ENCODE measurements around the gene MS4A10. TPM values are rescaled to one million over a fixed set of nuclear protein-coding genes. Genes with fewer than 3 reads are reported as not detected.

The MS4A10 gene
- total and polyA plus RNA-seq, 5 donors from 2014 or later, result not detected

DNA sequence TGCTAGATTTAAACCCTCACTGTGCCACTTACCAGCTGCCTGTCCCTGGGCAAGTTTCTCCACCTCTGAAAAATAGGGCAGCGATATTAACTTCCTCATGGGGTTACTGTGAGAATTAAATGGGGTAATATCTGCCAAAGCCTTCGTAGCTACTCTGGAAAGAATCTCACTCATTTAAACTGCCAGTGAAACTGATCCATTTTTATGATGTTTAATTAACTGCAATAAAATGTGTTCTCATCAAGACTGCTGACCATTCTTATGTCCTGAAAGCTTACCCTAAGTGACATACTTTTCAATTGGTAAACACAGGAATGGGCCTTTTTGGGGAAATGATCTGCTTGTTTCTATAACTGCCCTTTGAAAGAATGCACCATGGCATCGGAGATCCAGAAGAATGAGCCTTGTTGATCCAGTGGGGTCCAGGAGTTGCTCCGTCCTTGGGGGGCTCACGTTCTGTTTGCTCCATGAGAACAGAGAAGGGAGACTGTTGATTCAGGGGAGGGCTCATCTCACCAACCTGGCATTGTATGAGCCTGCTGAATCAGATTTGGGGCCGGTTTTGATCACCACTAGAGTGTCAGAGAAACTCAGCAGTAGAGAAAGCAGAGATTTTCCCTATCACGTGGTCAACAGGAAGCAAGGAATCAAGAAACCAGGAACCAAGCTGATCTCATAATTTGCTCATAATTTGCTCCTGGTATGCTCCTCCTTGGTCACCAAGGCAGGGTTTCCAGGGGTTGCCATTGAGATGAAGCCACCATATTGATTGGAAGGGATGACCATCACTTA is 49.8 kb downstream of the MS4A10 start:
- H3K4me1 Mint-ChIP-seq, result peaks cover 0 to 6% (median 2%) of the 10 kb centered on the region in 4 donors
- no peaks in the 10 kb centered on the region for H3K9me3 ChIP-seq (ENCODE audit: control insufficient read depth in 2 of 2, low read length in 2 of 2)
- H3K27ac ChIP-seq (ENCODE audit: insufficient read depth, low read length, poor library complexity, severe bottlenecking), result no peak overlapping the region
- H3K9me3 Mint-ChIP-seq, result no peaks in the 10 kb centered on the region
- DNase-seq (no peak), ATAC-seq (ENCODE audit: low read depth in 2 of 2) (no peak)
- peaks cover 9% of the 10 kb centered on the region for H3K27me3 Mint-ChIP-seq
- no peaks in the 10 kb centered on the region for H3K27me3 ChIP-seq (ENCODE audit: control insufficient read depth, insufficient read depth, low read length)
- H3K36me3 ChIP-seq (ENCODE audit: control insufficient read depth, insufficient read depth, low read length), result no peaks in the 10 kb centered on the region
- no peak overlapping the region for H3K27ac Mint-ChIP-seq
- H3K36me3 Mint-ChIP-seq, result no peaks in the 10 kb centered on the region
- no peaks in the 10 kb centered on the region for H3K4me1 ChIP-seq (ENCODE audit: control insufficient read depth, insufficient read depth, low read length, poor library complexity, severe bottlenecking)
- H3K4me3 ChIP-seq (ENCODE audit: low read depth, low read length), result no peak overlapping the region
- no peak overlapping the region for H3K4me3 Mint-ChIP-seq

DNA sequence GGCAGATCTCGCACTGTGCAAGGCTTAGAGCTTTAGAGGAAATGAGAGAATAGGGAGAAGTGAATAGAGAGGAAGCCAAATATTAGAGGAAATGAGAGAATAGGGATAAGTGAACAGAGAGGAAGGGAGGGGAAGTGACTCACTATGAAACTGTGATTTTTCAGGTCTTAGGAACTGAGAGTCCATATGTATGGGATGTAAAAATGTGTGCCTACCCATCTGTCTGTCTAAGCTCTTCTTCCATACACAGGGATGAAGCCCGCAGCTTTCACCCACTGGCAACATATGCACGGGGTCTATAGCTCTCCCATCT is 50.4 kb downstream of the MS4A10 start:
- no peaks in the 10 kb centered on the region for H3K9me3 Mint-ChIP-seq
- H3K4me1 Mint-ChIP-seq, result peaks cover 0 to 6% (median 1%) of the 10 kb centered on the region in 4 donors
- H3K27ac Mint-ChIP-seq, result no peak overlapping the region
- Histone ChIP-seq H3K4me3 (ENCODE audit: low read depth, low read length) (no peak overlapping the region), H3K4me1 (ENCODE audit: control insufficient read depth, insufficient read depth, low read length, poor library complexity, severe bottlenecking) (no peaks in the 10 kb centered on the region), H3K9me3 (ENCODE audit: control insufficient read depth in 2 of 2, low read length in 2 of 2) (no peaks in the 10 kb centered on the region), H3K27ac (ENCODE audit: insufficient read depth, low read length, poor library complexity, severe bottlenecking) (no peak overlapping the region), H3K27me3 (ENCODE audit: control insufficient read depth, insufficient read depth, low read length) (no peaks in the 10 kb centered on the region), H3K36me3 (ENCODE audit: control insufficient read depth, insufficient read depth, low read length) (no peaks in the 10 kb centered on the region)
- H3K4me3 Mint-ChIP-seq, result no peak overlapping the region
- H3K36me3 Mint-ChIP-seq, result no peaks in the 10 kb centered on the region
- DNase-seq, result no peak
- no peak for ATAC-seq (ENCODE audit: low read depth in 2 of 2)
- H3K27me3 Mint-ChIP-seq, result peaks cover 9% of the 10 kb centered on the region

GRCh38 chr11:60836866-60837515 is 51.9 kb downstream of the MS4A10 start:
- Mint-ChIP-seq H3K4me3 (peak overlapping the region in 1 of 4 donors; percentile 87), H3K9me3 (no peaks in the 10 kb centered on the region), H3K27me3 (peaks cover 14% of the 10 kb centered on the region), H3K27ac (peak overlapping the region; percentile 8 to 63 (median 61)), H3K4me1 (peaks cover 4 to 18% (median 6%) of the 10 kb centered on the region in 4 donors), H3K36me3 (no peaks in the 10 kb centered on the region)
- Histone ChIP-seq H3K4me3 (ENCODE audit: low read depth, low read length) (no peak overlapping the region), H3K36me3 (ENCODE audit: control insufficient read depth, insufficient read depth, low read length) (no peaks in the 10 kb centered on the region), H3K9me3 (ENCODE audit: control insufficient read depth in 2 of 2, low read length in 2 of 2) (no peaks in the 10 kb centered on the region), H3K27me3 (ENCODE audit: control insufficient read depth, insufficient read depth, low read length) (no peaks in the 10 kb centered on the region), H3K4me1 (ENCODE audit: control insufficient read depth, insufficient read depth, low read length, poor library complexity, severe bottlenecking) (peaks cover 8% of the 10 kb centered on the region), H3K27ac (ENCODE audit: insufficient read depth, low read length, poor library complexity, severe bottlenecking) (no peak overlapping the region)
- DNase-seq (peak in 1 of 3 donors; percentile 36), ATAC-seq (ENCODE audit: low read depth in 2 of 2) (no peak)

DNA sequence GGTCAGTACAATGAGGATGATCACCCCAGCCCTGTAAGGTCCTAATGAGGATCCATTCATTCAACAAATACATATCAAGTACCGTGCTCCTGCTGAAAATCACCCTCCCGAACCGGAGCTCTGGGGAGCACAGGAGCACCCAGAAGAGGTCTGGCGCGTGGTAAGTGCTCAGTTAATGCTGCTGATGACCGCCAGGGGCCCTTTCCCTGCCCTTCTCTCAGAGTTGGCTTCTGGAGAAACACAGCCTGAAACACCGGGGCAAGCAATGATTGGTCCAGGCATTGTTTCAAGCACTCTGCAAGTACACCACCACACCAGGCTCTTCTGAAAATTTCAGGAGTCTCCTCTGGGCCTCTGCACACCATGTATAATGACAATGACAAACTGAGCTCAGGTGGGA is 53.0 kb downstream of the MS4A10 start:
- H3K9me3 Mint-ChIP-seq, result no peaks in the 10 kb centered on the region
- no peak overlapping the region for H3K4me3 Mint-ChIP-seq
- Histone ChIP-seq H3K4me3 (ENCODE audit: low read depth, low read length) (no peak overlapping the region), H3K4me1 (ENCODE audit: control insufficient read depth, insufficient read depth, low read length, poor library complexity, severe bottlenecking) (peaks cover 20% of the 10 kb centered on the region), H3K36me3 (ENCODE audit: control insufficient read depth, insufficient read depth, low read length) (no peaks in the 10 kb centered on the region), H3K27me3 (ENCODE audit: control insufficient read depth, insufficient read depth, low read length) (no peaks in the 10 kb centered on the region), H3K27ac (ENCODE audit: insufficient read depth, low read length, poor library complexity, severe bottlenecking) (no peak overlapping the region), H3K9me3 (ENCODE audit: control insufficient read depth in 2 of 2, low read length in 2 of 2) (no peaks in the 10 kb centered on the region)
- no peak overlapping the region for H3K27ac Mint-ChIP-seq
- peaks cover 4 to 26% (median 11%) of the 10 kb centered on the region in 4 donors for H3K4me1 Mint-ChIP-seq
- no peak for DNase-seq
- H3K27me3 Mint-ChIP-seq, result peaks cover 10% of the 10 kb centered on the region
- H3K36me3 Mint-ChIP-seq, result no peaks in the 10 kb centered on the region
- no peak for ATAC-seq (ENCODE audit: low read depth in 2 of 2)

- Mint-ChIP-seq H3K4me3 (peak overlapping the region; percentile 84 to 96 (median 88)), H3K27ac (peak overlapping the region; percentile 29 to 97 (median 93)), H3K9me3 (no peaks in the 10 kb centered on the region), H3K27me3 (peaks cover 5% of the 10 kb centered on the region), H3K36me3 (no peaks in the 10 kb centered on the region), H3K4me1 (peaks cover 4 to 52% (median 33%) of the 10 kb centered on the region in 4 donors)
- H3K36me3 ChIP-seq (ENCODE audit: control insufficient read depth, insufficient read depth, low read length), result no peaks in the 10 kb centered on the region
- H3K4me1 ChIP-seq (ENCODE audit: control insufficient read depth, insufficient read depth, low read length, poor library complexity, severe bottlenecking), result peaks cover 38% of the 10 kb centered on the region
- H3K4me3 ChIP-seq (ENCODE audit: low read depth, low read length), result peak overlapping the region; percentile 84
- no peaks in the 10 kb centered on the region for H3K9me3 ChIP-seq (ENCODE audit: control insufficient read depth in 2 of 2, low read length in 2 of 2)
- no peak for ATAC-seq (ENCODE audit: low read depth in 2 of 2)
- H3K27ac ChIP-seq (ENCODE audit: insufficient read depth, low read length, poor library complexity, severe bottlenecking), result no peak overlapping the region
- DNase-seq, result no peak
- H3K27me3 ChIP-seq (ENCODE audit: control insufficient read depth, insufficient read depth, low read length), result no peaks in the 10 kb centered on the region
Observed at GRCh38 chr11:60840470-60841430, 55.6 kb downstream of the MS4A10 start.

DNA sequence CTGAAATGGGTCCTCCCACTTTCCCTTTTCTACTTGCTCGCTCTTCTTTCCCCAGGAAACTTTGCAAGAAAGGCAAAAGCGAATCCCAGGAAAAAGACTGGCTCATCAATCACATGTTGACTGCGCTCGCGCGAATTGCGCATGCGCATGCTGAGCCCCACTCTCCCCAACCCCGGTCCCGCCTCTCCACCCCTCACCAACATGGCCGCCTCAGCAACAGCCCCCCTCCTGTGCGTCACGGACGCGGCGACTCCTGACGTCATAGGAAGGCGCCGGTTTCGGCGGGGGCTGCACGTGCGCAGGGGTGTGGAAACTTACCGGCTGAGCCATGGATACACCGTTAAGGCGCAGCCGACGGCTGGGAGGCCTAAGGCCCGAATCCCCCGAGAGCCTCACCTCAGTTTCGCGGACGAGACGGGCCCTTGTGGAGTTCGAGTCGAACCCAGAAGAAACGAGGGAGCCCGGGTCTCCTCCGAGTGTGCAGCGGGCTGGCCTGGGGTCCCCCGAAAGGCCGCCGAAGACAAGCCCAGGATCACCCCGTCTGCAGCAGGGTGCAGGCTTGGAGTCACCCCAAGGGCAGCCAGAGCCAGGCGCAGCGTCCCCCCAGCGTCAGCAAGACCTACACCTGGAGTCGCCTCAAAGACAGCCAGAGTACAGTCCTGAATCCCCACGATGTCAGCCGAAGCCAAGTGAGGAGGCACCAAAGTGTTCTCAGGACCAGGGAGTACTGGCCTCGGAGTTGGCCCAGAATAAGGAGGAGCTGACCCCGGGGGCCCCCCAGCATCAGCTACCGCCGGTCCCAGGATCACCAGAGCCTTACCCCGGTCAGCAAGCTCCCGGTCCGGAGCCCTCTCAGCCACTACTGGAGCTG is 56.9 kb downstream of the MS4A10 start, which contains the start of gene CCDC86:
TSS of gene CCDC86 (plus strand) at position 317 of the 871 bp plus-strand sequence. CDS start at position 329, 12 bp downstream.
- H3K9me3 ChIP-seq (ENCODE audit: control insufficient read depth in 2 of 2, low read length in 2 of 2), result no peaks in the 10 kb centered on the region
- peaks cover 5% of the 10 kb centered on the region for H3K27me3 Mint-ChIP-seq
- peak within 1 kb of the TSS; percentile 93 to 99 (median 97) for H3K27ac Mint-ChIP-seq
- peak within 1 kb of the TSS; percentile 85 to 96 (median 91) for H3K4me3 Mint-ChIP-seq
- H3K9me3 Mint-ChIP-seq, result no peaks in the 10 kb centered on the region
- peaks cover 38% of the 10 kb centered on the region for H3K4me1 ChIP-seq (ENCODE audit: control insufficient read depth, insufficient read depth, low read length, poor library complexity, severe bottlenecking)
- no peaks in the 10 kb centered on the region for H3K36me3 ChIP-seq (ENCODE audit: control insufficient read depth, insufficient read depth, low read length)
- peaks cover 4 to 58% (median 33%) of the 10 kb centered on the region in 4 donors for H3K4me1 Mint-ChIP-seq
- peak within 1 kb of the TSS; percentile 84 for H3K4me3 ChIP-seq (ENCODE audit: low read depth, low read length)
- peak; percentile 92 for ATAC-seq (ENCODE audit: low read depth in 2 of 2)
- H3K27ac ChIP-seq (ENCODE audit: insufficient read depth, low read length, poor library complexity, severe bottlenecking), result peak within 1 kb of the TSS; percentile 74
- peak; percentile 96 to 98 (median 97) for DNase-seq
- no peaks in the 10 kb centered on the region for H3K27me3 ChIP-seq (ENCODE audit: control insufficient read depth, insufficient read depth, low read length)
- no peaks in the 10 kb centered on the region for H3K36me3 Mint-ChIP-seq
